ENCODE data around the gene PATZ1.
"Not testable (repeated sequence)": the region's sequence is repeated elsewhere in the genome, so short reads cannot be mapped to it uniquely, and the experiment has no call there.

PATZ1 gene

GRCh38 chr22:31346255-31346732 is at the start of gene PATZ1:
Gene PATZ1 (minus strand): TSS chr22:31346346. CDS start chr22:31345602, 744 bp downstream.
- peak in 1 of 3 donors; percentile 60 for DNase-seq

- no peak for DNase-seq
Observed at GRCh38 chr22:31394326-31394725, 48.2 kb upstream of the PATZ1 start.

GRCh38 chr22:31393893-31394292 is 47.7 kb upstream of the PATZ1 start:
- peak in 1 of 3 donors; percentile 4 for DNase-seq

GRCh38 chr22:31378651-31379050 is 32.5 kb upstream of the PATZ1 start:
- peak; percentile 3 to 50 (median 36) for DNase-seq

- no peak for DNase-seq
Observed at GRCh38 chr22:31378123-31378522, 32.0 kb upstream of the PATZ1 start.

- no peak for DNase-seq
Observed at GRCh38 chr22:31377612-31378011, 31.5 kb upstream of the PATZ1 start.

- peak; percentile 45 to 57 (median 57) for DNase-seq
Observed at GRCh38 chr22:31367426-31367825, 21.3 kb upstream of the PATZ1 start.

GRCh38 chr22:31363885-31364465 is 17.8 kb upstream of the PATZ1 start:
- DNase-seq = no peak

- no peak for DNase-seq
Observed at GRCh38 chr22:31361743-31362142, 15.6 kb upstream of the PATZ1 start.

GRCh38 chr22:31360029-31360428 is 13.9 kb upstream of the PATZ1 start:
- no peak for DNase-seq

- DNase-seq = no peak
Observed at GRCh38 chr22:31354515-31354914, 8.4 kb upstream of the PATZ1 start.

GRCh38 chr22:31350410-31350863 is 4.3 kb upstream of the PATZ1 start:
- no peak for DNase-seq

GRCh38 chr22:31349960-31350359 is 3.8 kb upstream of the PATZ1 start:
- no peak for DNase-seq

- no peak for DNase-seq
Observed at GRCh38 chr22:31348766-31349165, 2.6 kb upstream of the PATZ1 start.

- DNase-seq = not testable (repeated sequence)
Observed at GRCh38 chr22:31348009-31348337, 1.8 kb upstream of the PATZ1 start.

GRCh38 chr22:31347251-31348008 is 1.3 kb upstream of the PATZ1 start:
- DNase-seq = peak; percentile 90 to 93 (median 91)

GRCh38 chr22:31346733-31347250 is 646 bp upstream of the PATZ1 start:
- DNase-seq = peak in 2 of 3 donors; percentile 13 to 35

- peak; percentile 89 to 98 (median 94) for DNase-seq
Observed at GRCh38 chr22:31345331-31346254, 553 bp downstream of the PATZ1 start.

- peak in 2 of 3 donors; percentile 35 to 45 for DNase-seq
Observed at GRCh38 chr22:31344578-31345330, 1.4 kb downstream of the PATZ1 start.

GRCh38 chr22:31344256-31344577 is 1.9 kb downstream of the PATZ1 start:
- DNase-seq = peak in 1 of 3 donors; percentile 14

- DNase-seq = peak in 2 of 3 donors; percentile 26 to 52
Observed at GRCh38 chr22:31343235-31344191, 2.6 kb downstream of the PATZ1 start.

Measured in suppressor macrophage treated with lipopolysaccharide for 1 hour (primary cell).